Occipital lobe (tissue), 3 donors: ENCODE measurements around the gene MOV10. TPM values are rescaled to one million over a fixed set of nuclear protein-coding genes. Genes with fewer than 3 reads are reported as not detected.

Experiments used
- DNase-seq: peaks from one replicate; lab custom pipeline; 2025; lab: John Stamatoyannopoulos, UW
- small RNA-seq: library from RNA; depleted of rRNA; stranded (forward); fragments of <200 nt; gene quantifications from one replicate; pipeline ENCODE3, GENCODE V24; 2014
- total RNA-seq: library from RNA; depleted of rRNA; stranded (reverse); fragments of >200 nt; gene quantifications from one replicate; pipeline ENCODE4 v1.2.3, GENCODE V29; 2014

Gene MOV10
- total RNA-seq, 1 donor from 2014 or later, result 3.7 TPM

DNA sequence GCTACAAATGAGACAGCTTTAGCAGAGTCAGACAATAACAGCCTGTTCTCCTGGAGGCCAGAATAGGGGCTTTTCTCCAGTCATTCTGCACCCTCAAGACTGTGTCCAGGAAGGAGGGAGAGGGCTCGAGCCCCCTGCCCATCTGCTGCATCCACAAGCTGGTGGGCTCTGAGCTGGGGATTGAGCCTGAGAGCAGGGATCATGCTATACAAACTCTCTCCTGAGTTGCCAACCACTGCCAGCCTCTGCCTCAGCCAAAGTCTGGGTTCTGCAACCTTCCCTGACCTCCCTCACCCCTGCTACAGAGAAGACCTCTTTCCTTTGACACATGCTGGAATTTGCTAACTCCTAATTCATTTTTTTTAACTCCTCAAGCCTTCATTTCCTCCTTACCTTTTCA, 55.5 kb downstream of the MOV10 start:
- DNase-seq, result no peak

DNA sequence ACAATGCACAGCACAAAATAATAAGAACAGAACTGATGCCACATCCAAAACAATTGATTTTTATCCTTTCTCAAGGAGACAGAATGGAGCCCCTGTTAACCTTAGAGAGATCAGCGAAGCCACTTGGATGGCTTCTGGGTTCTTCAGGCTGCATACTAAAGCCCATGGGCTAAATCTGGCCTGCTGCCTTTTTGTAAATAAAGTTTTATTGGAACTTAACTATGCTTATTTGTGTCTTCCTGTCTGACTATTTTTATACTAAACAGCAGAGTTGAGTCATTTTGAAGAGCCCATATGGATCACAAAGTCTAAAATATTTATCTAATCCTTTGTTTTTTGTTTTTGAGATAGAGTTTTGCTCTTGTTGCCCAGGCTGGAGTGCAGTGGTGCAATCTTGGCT, 57.0 kb downstream of the MOV10 start:
- no peak for DNase-seq

DNA sequence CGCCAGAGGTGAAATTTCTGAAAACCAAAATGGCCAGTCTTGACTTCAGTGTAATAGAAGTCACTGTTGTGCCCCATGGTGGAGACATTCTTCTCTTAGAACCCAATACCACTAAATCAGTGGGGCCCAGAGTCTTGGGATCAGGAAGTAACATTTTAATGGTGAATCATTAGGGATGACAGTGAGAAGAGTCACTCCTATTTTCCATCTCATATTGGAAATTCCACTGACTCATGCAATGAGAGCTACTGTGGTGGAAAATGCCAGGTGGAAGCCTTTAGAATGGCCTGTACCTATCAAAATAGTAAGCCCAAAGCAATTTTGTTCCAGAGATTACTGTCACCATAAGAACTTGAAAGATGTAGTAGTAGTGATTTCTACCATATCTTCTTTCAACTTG, 61.3 kb downstream of the MOV10 start:
- DNase-seq, result no peak

- DNase-seq, result no peak
Observed at GRCh38 chr1:112737573-112737972, 63.1 kb downstream of the MOV10 start.

- no peak for DNase-seq
Observed at GRCh38 chr1:112743174-112744008, 68.9 kb downstream of the MOV10 start.

DNA sequence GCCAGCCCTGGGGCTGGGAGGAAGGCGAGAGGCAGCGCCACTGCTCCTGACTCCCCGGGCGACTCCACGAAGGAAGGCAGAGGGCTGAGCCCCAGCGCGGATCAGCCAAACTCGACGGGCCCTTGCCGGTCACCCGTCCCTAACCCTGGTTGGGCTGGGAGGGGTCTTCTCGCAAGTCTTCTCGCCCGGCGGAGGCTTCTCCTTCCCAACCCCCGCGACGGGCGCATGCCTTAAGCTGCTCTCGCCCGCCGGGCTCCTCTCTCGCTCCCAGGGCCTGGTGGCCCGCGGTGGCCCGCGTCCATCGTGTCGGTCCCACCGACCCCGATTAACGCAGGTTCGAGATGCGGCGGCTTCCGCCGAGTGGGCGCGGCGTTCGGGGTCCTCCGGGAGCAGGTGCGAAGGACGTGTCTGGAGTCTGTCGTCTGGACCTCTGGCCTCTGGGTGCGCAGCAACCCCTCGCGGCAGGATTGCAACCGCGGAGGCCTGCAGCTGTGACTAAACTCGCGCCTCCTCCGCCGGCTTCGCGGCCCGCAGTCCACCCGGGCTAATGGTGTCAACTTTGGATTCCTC, 69.6 kb downstream of the MOV10 start:
- DNase-seq, result no peak

DNA sequence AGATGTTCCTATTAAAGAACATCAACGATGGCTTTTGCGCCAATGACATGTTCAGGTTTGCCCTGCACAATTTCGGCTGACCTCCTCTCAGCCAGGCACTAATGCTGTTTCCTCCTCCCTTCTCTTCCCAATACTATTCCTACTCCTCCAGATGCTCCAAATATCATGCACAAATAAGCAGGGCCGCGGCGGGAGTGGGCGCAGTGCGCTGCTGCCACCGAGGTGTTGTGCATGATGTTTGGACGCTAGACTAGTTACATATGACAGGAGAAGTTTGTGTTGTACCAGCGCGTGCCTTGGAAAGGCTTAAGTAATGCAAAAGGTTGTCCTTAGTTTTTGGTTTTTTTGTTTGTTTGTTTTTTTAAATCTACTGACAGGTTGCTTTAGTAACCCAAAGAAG, 73.9 kb downstream of the MOV10 start:
- DNase-seq, result no peak

Small RNA genes within 50 kb of the gene (small RNA-seq; reads per million reads assigned to genes)
- not detected for gene RNU7-70P

Other genes starting within 250 kb of the MOV10 start
- gene WNT2B, start 165.7 kb upstream of the MOV10 start, total RNA-seq, result 2.8 TPM
- gene ST7L, start 55.5 kb upstream of the MOV10 start, total RNA-seq, result 42.6 TPM
- 83.3 TPM for gene CAPZA1, start 54.8 kb upstream of the MOV10 start, total RNA-seq
- gene RHOC, start 32.5 kb downstream of the MOV10 start, total RNA-seq, result 37.6 TPM
- 4.4 TPM for gene PPM1J, start 40.7 kb downstream of the MOV10 start, total RNA-seq